GM19438 (cell line): Measurements from ENCODE around the gene PAIP2.
"Not testable (repeated sequence)": the region's sequence is repeated elsewhere in the genome, so short reads cannot be mapped to it uniquely, and the experiment has no call there.

ENCODE experiments used
- ATAC-seq: cut with Tn5 transposase; IDR thresholded peaks from one replicate; pipeline ENCODE4 v1.9.1; 2021; ENCODE audit warnings: low read depth; ENCODE audit not compliant: unreplicated experiment

Gene PAIP2

GRCh38 chr5:139407517-139407916 is 65.9 kb downstream of the PAIP2 start:
- ATAC-seq = no peak

DNA sequence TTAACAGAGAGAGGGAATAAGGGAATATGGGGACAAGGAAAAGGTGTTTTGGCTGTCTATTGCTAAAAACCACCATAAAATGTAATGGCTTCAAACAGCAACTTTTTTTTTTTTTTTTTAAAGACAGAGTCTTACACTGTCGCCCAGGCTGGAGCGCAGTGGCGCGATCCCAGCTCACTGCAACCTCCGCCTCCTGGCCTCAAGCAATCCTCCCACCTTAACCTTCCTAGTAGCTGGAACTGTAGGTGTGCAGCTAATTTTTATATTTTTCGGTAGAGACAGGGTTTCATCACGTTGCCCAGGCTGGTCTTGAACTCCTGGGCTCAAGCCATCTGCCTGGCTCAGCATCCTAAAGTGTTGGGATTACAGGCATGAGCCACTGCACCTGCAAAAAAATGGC is 66.5 kb downstream of the PAIP2 start:
- no peak for ATAC-seq

DNA sequence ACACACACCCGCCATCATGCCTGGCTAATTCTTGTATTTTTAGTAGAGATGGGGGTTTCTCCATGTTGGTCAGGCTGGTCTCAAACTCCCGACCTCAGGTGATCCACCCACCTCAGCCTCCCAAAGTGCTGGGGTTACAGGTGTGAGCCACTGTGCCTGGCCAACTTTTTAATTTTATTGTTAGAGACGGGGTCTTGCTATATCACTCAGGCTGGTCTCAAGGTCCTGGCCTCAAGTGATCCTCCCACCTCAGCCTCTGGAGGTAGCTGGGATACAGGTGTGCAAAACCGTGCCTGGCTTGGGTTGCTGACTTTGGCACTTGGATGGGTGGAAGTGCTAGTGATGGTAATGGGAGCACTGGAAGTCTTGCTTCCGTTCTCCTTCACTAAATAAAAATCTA is 67.5 kb downstream of the PAIP2 start:
- not testable (repeated sequence) for ATAC-seq

DNA sequence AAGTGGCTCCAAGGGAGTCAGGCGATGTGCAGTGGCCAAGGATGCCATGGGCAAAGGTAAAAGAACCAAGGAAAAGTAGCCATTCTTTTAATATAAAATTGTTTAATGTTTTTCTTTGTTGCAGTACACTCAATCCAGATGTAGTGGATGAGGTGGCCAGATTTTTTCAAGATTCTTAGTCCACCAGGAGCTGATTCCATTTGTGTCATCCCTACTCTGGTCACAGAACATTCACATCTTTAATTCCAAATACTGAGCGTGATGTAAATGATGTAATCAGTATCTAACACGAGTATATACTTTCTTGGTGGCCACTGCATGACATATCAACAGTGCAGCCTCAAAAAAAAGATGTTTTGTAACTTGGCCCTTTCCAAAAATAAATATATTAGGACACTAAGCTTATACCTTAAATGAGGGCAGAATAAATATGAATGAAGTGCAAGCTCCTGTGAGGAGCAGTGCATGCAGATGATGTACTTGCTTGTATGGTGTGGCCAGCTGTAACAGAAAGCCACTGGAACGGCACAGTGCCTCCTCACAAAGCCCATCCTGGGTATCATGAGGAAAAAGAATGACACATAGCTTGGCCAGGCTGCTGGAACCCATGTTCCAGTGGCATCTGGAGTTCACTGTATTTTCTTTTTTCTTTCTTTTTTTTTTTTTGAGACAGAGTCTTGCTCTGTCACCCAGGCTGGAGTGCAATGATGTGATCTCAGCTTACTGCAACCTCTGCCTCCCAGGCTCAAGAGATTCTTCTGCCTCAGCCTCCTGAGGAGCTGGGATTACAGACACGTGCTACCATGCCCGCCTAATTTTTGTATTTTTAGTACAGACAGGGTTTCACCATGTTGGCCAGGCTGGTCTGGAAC is 68.7 kb downstream of the PAIP2 start:
- no peak for ATAC-seq

GRCh38 chr5:139410993-139411828 is 69.6 kb downstream of the PAIP2 start:
- ATAC-seq = no peak

DNA sequence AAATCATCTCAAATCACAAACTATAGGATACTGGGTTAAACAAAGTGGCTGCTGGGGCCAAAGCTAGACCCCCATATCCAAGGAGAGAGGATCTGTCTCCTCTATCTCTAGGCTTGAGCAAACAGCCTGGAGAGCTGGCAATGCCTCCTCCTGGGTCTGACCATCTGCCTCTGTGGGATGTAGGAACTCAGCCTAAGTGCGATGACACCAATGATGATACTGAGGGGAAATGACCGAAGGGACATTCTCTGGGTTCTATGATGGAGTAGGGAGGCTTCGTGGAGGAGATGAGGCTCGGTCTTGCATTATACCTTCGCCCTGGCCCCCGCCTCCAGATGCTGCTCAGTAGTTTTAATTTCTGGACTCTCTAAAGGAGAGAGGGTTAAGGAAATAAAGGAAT is 71.5 kb downstream of the PAIP2 start:
- ATAC-seq = no peak

- ATAC-seq = no peak
These were observed 72.3 kb downstream of the PAIP2 start for GRCh38 chr5:139413963-139414362.

- no peak for ATAC-seq
These were observed 73.0 kb downstream of the PAIP2 start for GRCh38 chr5:139414581-139415130.

DNA sequence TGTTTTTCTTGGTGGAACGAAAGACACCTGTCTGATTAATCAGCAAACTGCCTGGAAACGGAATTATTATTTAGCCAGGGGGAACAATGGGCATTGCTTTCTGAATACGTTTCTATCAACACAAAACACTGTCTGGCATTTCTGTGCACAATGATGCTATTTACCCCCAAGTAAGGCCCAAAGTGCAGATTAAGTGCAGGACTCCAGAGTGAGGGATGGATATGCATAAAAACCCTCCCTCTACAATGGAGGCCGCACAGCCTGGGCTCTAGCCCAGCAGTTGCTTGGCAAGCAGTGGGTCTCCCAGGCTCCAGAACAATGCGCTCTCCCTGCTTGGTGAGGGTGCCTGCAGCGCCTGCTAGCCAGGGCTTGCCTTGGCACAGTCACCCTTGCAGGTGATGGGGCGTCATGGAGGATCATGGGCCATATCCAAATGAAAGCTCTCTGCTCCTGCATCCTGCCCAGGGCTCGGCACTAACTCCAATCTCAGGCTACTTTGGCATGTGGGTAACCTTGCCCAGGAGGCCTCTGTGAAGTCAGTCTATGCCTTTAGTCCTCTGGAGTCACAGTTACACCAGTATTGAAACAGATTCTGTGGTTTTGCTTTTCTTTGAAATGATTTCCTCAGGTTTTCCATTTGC is 73.7 kb downstream of the PAIP2 start:
- ATAC-seq = no peak

- no peak for ATAC-seq
These were observed 74.2 kb downstream of the PAIP2 start for GRCh38 chr5:139415869-139416268.

DNA sequence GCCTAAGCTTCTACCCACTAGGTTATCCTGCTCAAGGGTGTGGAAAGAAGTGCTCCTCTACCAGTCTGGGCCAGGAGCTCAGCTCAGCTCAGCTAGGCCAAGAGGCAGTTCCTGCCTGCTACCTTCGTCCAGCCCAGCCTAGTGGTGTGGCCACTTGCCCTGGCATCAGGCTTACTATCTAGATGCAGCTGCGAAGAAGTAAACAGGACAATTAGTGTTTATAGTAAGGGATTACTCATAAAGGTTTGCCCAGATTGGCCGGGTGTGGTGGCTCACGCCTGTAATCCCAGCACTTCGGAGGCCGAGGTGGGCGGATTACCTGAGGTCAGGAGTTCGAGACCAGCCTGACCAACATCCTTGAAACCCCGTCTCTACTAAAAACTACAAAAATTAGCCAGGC is 75.0 kb downstream of the PAIP2 start:
- ATAC-seq = no peak

GRCh38 chr5:139417214-139417613 is 75.6 kb downstream of the PAIP2 start:
- no peak for ATAC-seq

GRCh38 chr5:139418793-139419192 is 77.1 kb downstream of the PAIP2 start:
- ATAC-seq = no peak
